Measurements from ENCODE around the gene CLDN4. TPM values are rescaled to one million over a fixed set of nuclear protein-coding genes. Genes with fewer than 3 reads are reported as not detected.

Gene CLDN4
- total RNA-seq, 5 donors from 2014 or later (not counting 1 experiment from before 2014, with no cell fraction given) = 0.53 to 1.3 (median 0.79) TPM; not detected in 2

GRCh38 chr7:73881352-73882046 lies 50.7 kb downstream of the CLDN4 start:
- no peak overlapping the region for H3K4me3 ChIP-seq (ENCODE audit: control insufficient read depth in 1 of 2, extremely low read depth in 1 of 2, low read length in 1 of 2)
- DNase-seq (no peak), ATAC-seq (replicated peaks in 1 of 4) (no peak)
- H3K9me3 ChIP-seq = no peaks in the 10 kb centered on the region
- H3K4me1 ChIP-seq (ENCODE audit: control insufficient read depth in 1 of 2, extremely low read depth in 1 of 2, insufficient read depth in 2 of 2, low read length in 2 of 2) = no peaks in the 10 kb centered on the region
- H3K27me3 ChIP-seq (replicated peaks in 1 of 2; ENCODE audit: control insufficient read depth in 2 of 2, extremely low read depth in 1 of 2, insufficient read depth in 2 of 2, low read length in 1 of 2) = peaks cover 0 to 39% of the 10 kb centered on the region in 2 experiments
- 67% methylated on average over 1 of the region's 5 CpGs for WGBS (ENCODE audit: insufficient coverage)
- Mint-ChIP-seq H3K36me3 (no peaks in the 10 kb centered on the region), H3K9me3 (no peaks in the 10 kb centered on the region), H3K27me3 (peaks cover 14 to 27% of the 10 kb centered on the region in 2 donors), H3K4me3 (no peak overlapping the region), H3K4me1 (no peaks in the 10 kb centered on the region), H3K27ac (no peak overlapping the region)
- POLR2A ChIA-PET = no interaction called here
- no peaks in the 10 kb centered on the region for H3K36me3 ChIP-seq (ENCODE audit: control insufficient read depth in 2 of 2, extremely low read depth in 1 of 2, insufficient read depth in 1 of 2, low read length in 1 of 2)
- H3K27ac ChIP-seq (ENCODE audit: low read length) = no peak overlapping the region
- CTCF ChIA-PET = interaction anchor here in 1 of 2 donors (0.6 kb wide), 1 partner anchor 1712 kb away, joined by 12 read pairs; no protein-coding TSS in a partner anchor

- H3K27me3 Mint-ChIP-seq = peaks cover 15 to 32% of the 10 kb centered on the region in 2 donors
- no peaks in the 10 kb centered on the region for H3K9me3 Mint-ChIP-seq
- no peaks in the 10 kb centered on the region for H3K9me3 ChIP-seq
- ChIA-PET CTCF (interaction anchor here (0.6 to 0.8 kb wide), 2 partner anchors 56 to 1711 kb away, joined by 3 to 12 read pairs; no protein-coding TSS in a partner anchor), POLR2A (no interaction called here)
- H3K27ac Mint-ChIP-seq = no peak overlapping the region
- no peak overlapping the region for H3K27ac ChIP-seq (ENCODE audit: low read length)
- ATAC-seq (replicated peaks in 1 of 4) (no peak), DNase-seq (no peak)
- no peak overlapping the region for H3K4me3 Mint-ChIP-seq
- WGBS (ENCODE audit: insufficient coverage) = 100% methylated on average over 1 of the region's 3 CpGs
- peaks cover 0 to 41% of the 10 kb centered on the region in 2 experiments for H3K27me3 ChIP-seq (replicated peaks in 1 of 2; ENCODE audit: control insufficient read depth in 2 of 2, extremely low read depth in 1 of 2, insufficient read depth in 2 of 2, low read length in 1 of 2)
- H3K4me1 Mint-ChIP-seq = no peaks in the 10 kb centered on the region
- no peaks in the 10 kb centered on the region for H3K36me3 ChIP-seq (ENCODE audit: control insufficient read depth in 2 of 2, extremely low read depth in 1 of 2, insufficient read depth in 1 of 2, low read length in 1 of 2)
- H3K4me3 ChIP-seq (ENCODE audit: control insufficient read depth in 1 of 2, extremely low read depth in 1 of 2, low read length in 1 of 2) = no peak overlapping the region
- H3K4me1 ChIP-seq (ENCODE audit: control insufficient read depth in 1 of 2, extremely low read depth in 1 of 2, insufficient read depth in 2 of 2, low read length in 2 of 2) = no peaks in the 10 kb centered on the region
- H3K36me3 Mint-ChIP-seq = no peaks in the 10 kb centered on the region
Observed at GRCh38 chr7:73882047-73882402, 51.2 kb downstream of the CLDN4 start.

Other genes starting within 250 kb of the CLDN4 start
- gene MLXIPL, start 206.5 kb upstream of the CLDN4 start, total RNA-seq = under 1 TPM in 3 of 5 donors, not detected in 2; 0.30 to 0.95 (median 0.58) TPM
- 1 to 10 TPM in 1 of 5 donors, under 1 TPM in 4; 0.36 to 1.1 (median 0.57) TPM for gene VPS37D, start 163.2 kb upstream of the CLDN4 start, total RNA-seq
- gene DNAJC30, start 147.5 kb upstream of the CLDN4 start, total RNA-seq = 10 to 100 TPM in 4 of 5 donors, 1 to 10 TPM in 1; 9.1 to 16.4 (median 14.7) TPM
- 10 to 100 TPM; 66.9 to 90.0 (median 71.2) TPM for gene BUD23, start 147.4 kb upstream of the CLDN4 start, total RNA-seq
- gene STX1A, start 111.3 kb upstream of the CLDN4 start, total RNA-seq = 10 to 100 TPM in 4 of 5 donors, 1 to 10 TPM in 1; 7.7 to 18.1 (median 13.0) TPM
- gene ABHD11, start 92.2 kb upstream of the CLDN4 start, total RNA-seq = 10 to 100 TPM; 14.5 to 24.3 (median 18.8) TPM
- gene CLDN3, start 60.7 kb upstream of the CLDN4 start, total RNA-seq = under 1 TPM in 2 of 5 donors, not detected in 3; 0.26 to 0.50 TPM
- 1 to 10 TPM in 4 of 5 donors, under 1 TPM in 1; 0.45 to 7.2 (median 1.8) TPM for gene METTL27, start 11.5 kb downstream of the CLDN4 start, total RNA-seq
- not detected for gene TMEM270, start 30.2 kb downstream of the CLDN4 start, total RNA-seq
- under 1 TPM in 3 of 5 donors, not detected in 2; 0.22 to 0.56 (median 0.44) TPM for gene ELN, start 197.2 kb downstream of the CLDN4 start, total RNA-seq

Measured in T-cell (primary cell).